Stimulated activated CD8-positive, alpha-beta memory T cell treated with anti-CD3 and anti-CD28 coated beads, Interleukin-2, amount 100 ng/mL, for 1 hour (primary cell): ENCODE data around the gene FASTKD1.
"Not testable (repeated sequence)": the region's sequence is repeated elsewhere in the genome, so short reads cannot be mapped to it uniquely, and the experiment has no call there.

Experiments
- DNase-seq, 2 donors: peaks; one replicate each; pipeline ENCODE4 v3.0.0-alpha.2; 2020; ENCODE audit warnings: low read depth in 2 of 2

FASTKD1 gene

DNA sequence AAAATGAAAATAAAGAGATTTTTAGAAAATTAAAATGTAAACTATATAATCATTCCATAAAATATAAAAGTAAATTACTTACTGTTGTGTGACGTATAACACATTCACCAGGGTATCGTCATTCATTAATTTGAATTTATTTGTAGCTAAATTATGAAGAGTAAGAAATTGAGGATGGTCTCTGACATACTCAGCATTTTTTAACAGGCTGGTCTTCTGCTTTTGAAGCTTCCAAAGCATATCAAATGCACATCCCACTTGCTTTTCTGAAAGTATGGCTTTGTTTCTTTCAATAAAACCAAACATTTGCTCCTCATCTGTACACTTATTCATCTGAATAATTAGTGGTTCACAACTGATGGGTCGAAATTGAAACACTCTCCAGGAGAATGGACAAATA lies 2.1 kb downstream of the FASTKD1 start:
- no peak for DNase-seq

- DNase-seq: not testable (repeated sequence)
These were observed 2.9 kb downstream of the FASTKD1 start for GRCh38 chr2:169570752-169571151.

- no peak for DNase-seq
These were observed 3.7 kb downstream of the FASTKD1 start for GRCh38 chr2:169569948-169570347.

- no peak for DNase-seq
These were observed 8.0 kb downstream of the FASTKD1 start for GRCh38 chr2:169565686-169566085.

DNA sequence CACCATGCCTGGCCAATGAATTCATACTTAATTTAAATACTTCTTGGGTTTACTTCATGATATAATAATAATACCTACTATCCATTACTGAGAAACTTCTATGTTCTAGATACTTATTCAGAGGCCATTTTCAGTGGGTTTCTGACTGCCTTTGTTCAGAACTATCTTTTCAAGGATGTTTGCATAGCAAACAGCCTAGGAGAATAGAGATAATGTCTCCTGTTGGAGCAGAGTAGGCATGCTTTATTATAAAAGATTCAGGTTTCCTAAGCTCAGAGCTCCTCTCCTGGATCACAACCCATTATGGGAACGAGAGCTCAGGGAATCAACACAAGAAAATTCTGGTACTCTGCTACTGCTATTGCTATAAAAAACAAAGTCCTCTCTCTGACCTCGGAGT lies 11.1 kb downstream of the FASTKD1 start:
- DNase-seq: no peak

DNA sequence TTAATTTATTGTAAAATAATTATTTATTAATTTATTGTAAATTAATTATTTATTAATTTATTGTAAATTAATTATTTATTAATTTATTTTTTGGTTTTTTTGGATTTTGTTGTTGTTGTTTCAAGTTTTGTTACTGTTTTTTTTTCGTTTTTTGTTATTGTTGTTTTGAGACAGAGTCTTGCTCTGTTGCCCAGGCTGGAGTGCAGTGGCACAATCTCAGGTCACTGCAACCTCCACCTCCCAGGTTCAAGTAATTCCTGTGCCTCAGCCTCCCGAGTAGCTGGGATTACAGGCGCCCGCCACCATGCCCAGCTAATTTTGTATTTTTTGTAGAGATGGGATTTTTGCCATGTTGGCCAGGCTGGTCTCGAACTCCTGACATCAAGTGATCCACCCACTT lies 11.6 kb downstream of the FASTKD1 start:
- DNase-seq: not testable (repeated sequence)

GRCh38 chr2:169561364-169561763 lies 12.3 kb downstream of the FASTKD1 start:
- no peak for DNase-seq

DNA sequence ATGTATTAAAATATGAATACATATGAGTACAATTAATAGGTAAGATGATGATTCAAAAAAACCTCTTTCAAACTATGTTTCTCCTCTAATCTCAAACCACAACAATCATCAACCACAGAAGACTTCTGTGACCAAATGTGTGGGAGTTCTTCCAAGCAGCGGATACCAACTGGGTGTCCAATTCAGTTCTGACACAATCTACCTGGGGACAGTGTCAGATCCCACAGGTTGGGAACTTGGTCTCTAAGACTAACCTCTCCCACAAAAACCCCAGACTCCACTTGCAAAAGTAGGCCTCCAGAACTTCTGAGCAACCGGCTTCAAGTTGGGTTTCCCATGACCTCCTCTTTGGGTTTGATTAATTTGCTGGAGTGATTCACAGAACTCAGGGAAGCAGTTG lies 26.9 kb downstream of the FASTKD1 start:
- no peak for DNase-seq

DNA sequence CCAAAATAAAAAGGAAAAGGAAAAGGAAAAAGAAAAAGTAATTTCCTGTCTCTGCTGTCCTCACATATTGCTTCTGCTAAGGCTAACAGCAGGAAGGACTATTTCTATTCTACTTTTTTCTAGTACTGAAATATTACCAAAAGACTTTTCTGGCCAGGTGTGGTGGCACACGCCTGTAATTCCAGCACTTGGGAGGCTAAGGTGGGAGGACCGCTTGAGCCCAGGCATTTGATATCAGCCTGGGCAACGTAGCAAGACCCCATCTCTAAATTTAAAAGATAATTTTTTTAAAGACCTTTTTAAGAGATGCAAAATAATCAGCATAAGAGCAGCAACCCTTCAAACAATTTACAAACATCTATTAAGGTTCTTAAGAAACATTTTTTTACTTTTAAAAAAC lies 31.2 kb downstream of the FASTKD1 start:
- no peak for DNase-seq

GRCh38 chr2:169540146-169540545 lies 33.5 kb downstream of the FASTKD1 start:
- no peak for DNase-seq

- DNase-seq: not testable (repeated sequence)
These were observed 34.2 kb downstream of the FASTKD1 start for GRCh38 chr2:169539460-169539859.

- peak; percentile 33 to 57 for DNase-seq
These were observed 45.4 kb downstream of the FASTKD1 start for GRCh38 chr2:169528271-169528701.

- no peak for DNase-seq
These were observed 47.2 kb downstream of the FASTKD1 start for GRCh38 chr2:169526451-169526850.

DNA sequence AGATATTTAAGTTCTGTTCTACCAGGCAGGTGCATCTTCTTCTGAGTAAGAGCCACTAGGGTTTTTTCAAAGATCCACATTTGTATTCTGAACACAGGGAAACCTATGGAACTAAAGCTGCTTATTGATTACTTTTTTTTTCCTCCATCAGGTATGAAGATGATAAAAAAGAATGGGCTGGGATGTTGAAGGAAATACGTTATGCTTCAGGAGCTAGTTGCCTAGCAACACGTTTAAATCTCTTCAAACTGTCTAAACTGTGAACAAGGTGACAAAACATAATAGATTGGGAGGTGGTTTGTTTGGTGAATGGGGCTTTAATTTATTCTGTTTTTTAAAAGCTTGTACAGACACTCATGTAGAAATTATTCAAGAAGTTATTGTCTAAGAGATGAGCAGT lies 48.2 kb downstream of the FASTKD1 start:
- no peak for DNase-seq

DNA sequence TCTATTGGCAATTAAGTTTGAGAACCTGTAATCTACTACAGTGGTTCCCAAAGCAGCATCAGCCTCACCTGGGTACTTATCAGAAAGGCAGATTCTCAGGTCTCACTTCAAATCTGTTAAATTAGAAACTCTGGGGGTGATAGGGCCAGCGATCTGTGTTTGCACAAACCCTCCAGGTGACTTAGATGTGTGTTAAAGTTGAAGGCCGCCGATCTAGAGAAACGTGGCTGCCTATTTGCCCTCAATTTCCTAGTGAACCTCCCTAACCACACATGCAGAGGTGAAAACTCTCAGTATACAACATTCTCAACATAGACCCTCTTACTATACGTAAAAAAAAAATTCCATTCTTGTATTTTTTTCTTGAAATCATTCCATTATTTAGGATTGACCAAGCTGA lies 50.0 kb downstream of the FASTKD1 start:
- no peak for DNase-seq

DNA sequence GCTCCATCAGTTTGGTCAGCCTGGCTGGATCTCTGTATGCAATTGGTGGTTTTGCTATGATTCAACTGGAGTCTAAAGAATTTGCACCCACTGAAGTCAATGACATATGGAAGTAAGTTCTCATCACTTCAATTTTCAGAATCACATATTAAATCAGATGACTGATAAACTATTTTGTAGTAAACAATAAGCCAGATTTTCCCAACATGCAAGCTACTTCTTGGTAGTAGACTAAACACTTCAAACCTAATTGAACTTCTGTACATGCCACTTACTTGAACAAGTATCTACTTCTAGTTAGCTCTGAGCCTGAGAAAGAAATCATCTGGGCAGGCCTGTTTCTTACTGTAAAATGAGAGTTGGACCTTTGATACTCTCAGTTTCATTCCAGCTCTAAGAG lies 52.8 kb downstream of the FASTKD1 start:
- no peak for DNase-seq

GRCh38 chr2:169516488-169516995 lies 57.1 kb downstream of the FASTKD1 start:
- DNase-seq: not testable (repeated sequence)

- not testable (repeated sequence) for DNase-seq
These were observed 58.9 kb downstream of the FASTKD1 start for GRCh38 chr2:169514758-169515157.

- DNase-seq: no peak
These were observed 59.7 kb downstream of the FASTKD1 start for GRCh38 chr2:169513926-169514325.

GRCh38 chr2:169513094-169513493 lies 60.6 kb downstream of the FASTKD1 start:
- DNase-seq: no peak

GRCh38 chr2:169512525-169512924 lies 61.1 kb downstream of the FASTKD1 start:
- DNase-seq: no peak

- no peak for DNase-seq
These were observed 61.8 kb downstream of the FASTKD1 start for GRCh38 chr2:169511818-169512217.

DNA sequence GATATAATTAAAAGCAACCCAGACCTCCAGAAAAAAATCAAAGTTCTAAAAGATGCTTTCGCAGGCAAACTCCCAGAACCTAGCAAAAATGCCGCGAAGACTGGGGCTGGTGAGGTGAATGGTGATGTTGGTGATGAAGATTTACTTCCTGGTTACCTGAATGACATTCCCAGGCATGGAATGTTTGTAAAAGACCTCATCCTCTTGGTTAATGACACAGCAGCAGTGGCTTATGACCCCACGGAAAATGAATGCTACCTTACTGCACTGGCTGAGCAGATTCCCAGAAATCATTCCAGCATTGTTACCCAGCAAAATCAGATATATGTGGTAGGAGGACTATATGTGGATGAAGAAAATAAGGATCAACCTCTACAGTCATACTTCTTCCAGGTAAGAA lies 63.2 kb downstream of the FASTKD1 start:
- no peak for DNase-seq

- no peak for DNase-seq
These were observed 63.7 kb downstream of the FASTKD1 start for GRCh38 chr2:169509955-169510354.
